ENCODE measurements around the gene SLC50A1.

The SLC50A1 gene, protein sequence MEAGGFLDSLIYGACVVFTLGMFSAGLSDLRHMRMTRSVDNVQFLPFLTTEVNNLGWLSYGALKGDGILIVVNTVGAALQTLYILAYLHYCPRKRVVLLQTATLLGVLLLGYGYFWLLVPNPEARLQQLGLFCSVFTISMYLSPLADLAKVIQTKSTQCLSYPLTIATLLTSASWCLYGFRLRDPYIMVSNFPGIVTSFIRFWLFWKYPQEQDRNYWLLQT

DNA sequence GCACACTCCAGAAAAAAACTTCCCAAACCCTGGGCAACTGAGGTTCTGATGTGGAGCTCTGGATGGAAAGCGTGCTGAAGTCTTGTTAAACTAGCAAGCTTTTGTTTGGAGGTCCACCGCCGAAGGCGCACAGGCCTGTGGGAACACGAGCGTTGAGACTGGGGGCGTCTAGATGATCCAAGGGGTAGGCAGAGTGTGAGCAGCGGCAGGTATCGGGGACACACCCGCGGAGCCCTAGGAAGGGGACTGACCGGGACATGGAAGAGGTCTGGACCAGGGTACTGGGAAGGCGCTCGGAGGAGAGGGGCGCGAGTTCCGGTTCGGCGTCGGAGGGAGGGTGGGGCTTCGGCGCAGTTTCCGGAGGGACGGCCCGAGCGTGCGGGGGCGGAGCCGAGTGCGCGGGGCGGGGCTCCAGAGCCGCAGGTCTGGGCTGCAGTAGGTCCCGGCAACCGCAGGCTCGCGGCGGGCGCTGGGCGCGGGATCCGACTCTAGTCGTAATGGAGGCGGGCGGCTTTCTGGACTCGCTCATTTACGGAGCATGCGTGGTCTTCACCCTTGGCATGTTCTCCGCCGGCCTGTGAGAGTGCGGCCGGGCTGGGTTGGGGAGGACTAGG lies at the start of gene SLC50A1:
Gene SLC50A1 (plus strand): TSS at position 438 of the 614 bp plus-strand sequence. CDS start 60 bp downstream, at position 498.
- peak; percentile 98 for DNase-seq

DNA sequence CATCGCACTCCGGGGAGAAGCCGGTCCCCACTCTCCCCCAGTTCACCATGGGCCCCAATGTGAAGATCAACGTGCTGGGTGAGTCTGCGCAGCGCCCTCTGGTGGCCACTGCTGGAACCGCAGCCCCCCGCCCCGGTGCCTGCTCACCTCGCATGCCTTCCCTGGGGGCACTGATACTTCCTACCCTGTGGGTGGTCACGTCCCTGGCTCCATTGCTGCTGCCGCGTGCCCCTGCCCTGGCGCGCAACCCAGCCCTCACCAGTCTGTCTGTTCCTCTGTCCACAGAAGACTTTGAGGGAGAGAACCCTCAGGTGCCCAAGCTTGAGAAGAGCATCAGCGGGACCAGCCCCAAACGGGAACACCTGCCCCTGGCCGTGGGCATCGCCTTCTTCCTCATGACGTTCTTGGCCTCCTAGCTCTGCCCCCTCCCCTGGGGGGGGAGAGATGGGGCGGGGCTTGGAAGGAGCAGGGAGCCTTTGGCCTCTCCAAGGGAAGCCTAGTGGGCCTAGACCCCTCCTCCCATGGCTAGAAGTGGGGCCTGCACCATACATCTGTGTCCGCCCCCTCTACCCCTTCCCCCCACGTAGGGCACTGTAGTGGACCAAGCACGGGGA lies 49.4 kb upstream of the SLC50A1 start:
- peak; percentile 82 for DNase-seq

DNA sequence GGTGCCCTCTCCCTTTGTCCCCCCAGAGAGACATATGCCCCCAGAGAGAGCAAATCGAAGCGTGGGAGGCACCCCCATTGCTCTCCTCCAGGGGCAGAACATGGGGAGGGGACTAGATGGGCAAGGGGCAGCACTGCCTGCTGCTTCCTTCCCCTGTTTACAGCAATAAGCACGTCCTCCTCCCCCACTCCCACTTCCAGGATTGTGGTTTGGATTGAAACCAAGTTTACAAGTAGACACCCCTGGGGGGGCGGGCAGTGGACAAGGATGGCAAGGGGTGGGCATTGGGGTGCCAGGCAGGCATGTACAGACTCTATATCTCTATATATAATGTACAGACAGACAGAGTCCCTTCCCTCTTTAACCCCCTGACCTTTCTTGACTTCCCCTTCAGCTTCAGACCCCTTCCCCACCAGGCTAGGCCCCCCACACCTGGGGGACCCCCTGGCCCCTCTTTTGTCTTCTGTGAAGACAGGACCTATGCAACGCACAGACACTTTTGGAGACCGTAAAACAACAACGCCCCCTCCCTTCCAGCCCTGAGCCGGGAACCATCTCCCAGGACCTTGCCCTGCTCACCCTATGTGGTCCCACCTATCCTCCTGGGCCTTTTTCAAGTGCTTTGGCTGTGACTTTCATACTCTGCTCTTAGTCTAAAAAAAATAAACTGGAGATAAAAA lies 48.7 kb upstream of the SLC50A1 start:
- no peak for DNase-seq

DNA sequence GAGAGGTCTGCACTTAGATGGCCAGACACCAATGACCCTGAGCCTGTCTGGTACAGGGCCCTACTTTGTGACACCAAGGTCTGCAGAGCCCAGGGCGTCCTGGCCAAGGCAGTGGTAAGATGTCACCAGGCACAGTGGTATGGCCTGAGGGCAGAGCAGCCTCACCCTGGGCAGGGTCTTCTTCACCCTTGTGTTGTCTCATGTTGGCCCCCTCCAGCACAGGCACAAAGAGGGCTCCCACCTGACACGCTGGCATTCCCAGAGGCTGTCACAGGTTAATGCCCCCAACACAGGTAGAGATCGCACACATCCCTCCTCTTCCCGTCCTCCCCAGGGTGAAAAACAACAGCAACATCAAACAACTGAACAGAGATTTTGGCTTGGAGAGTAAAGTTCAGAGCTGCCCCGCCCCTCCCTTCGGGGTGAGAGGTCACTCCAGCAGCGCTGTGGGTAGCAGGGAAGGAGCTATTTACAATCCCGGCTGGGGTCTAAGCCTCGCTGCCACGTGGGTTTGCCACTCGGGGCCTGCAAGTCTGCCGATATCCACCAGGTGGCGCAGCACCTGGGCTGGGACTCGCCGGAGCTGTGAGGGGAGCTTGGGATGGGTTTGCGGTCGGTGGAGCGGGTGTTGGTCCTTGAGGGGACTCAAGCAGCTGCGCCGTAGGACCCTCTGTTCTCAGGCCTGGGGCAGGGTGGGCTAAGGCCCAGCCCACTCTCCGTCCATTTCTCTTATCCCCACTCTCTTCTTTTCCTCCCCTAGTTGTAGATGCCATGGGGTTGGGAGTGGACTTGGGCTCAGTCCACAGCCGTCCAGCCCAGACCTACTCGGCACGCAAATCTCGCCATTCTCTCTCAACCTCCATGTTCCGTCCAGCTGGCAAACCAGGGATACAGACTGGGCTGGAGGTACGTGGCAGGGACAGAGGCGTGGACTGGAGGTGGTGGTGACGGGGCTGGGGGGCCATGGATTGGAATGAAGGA lies 44.3 kb upstream of the SLC50A1 start:
- DNase-seq, result peak; percentile 85

DNA sequence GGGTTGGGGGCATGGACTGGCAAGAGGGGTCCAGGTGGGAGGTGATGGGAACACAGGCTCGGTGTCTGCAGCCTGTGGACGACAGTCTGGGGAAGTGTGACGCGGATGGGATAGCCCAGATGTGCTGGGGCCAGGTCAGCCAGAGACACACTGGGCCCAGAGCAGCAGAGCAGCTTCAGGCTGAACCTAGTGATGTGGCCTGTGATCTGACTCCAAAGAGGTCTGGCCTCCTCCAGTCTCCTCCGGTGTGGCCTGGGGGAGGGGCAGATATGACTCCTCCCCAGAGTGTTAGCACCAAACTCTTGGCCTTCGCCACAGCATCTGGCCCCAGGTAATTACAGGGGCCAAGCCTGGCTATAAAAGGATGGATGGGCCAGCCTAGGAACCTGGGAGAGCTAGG lies 43.5 kb upstream of the SLC50A1 start:
- no peak for DNase-seq

DNA sequence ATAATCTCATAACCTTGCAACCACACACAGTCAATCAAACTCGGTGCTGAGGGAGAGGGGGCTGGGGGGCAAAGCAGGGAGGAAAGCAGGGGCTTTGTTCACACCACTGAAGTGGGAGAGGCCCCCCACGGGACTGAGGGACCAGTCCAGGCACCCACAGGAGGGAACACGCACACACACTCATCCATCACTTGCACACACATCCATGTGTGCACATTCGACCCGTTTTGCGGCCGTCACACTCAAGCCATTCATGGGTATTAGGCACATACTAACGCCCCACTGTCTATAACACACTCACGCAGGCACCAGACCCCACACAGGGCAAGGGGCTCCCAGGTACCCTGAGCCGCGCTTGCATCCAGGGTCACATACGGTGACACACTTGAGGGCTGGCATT lies 43.0 kb upstream of the SLC50A1 start:
- no peak for DNase-seq

DNA sequence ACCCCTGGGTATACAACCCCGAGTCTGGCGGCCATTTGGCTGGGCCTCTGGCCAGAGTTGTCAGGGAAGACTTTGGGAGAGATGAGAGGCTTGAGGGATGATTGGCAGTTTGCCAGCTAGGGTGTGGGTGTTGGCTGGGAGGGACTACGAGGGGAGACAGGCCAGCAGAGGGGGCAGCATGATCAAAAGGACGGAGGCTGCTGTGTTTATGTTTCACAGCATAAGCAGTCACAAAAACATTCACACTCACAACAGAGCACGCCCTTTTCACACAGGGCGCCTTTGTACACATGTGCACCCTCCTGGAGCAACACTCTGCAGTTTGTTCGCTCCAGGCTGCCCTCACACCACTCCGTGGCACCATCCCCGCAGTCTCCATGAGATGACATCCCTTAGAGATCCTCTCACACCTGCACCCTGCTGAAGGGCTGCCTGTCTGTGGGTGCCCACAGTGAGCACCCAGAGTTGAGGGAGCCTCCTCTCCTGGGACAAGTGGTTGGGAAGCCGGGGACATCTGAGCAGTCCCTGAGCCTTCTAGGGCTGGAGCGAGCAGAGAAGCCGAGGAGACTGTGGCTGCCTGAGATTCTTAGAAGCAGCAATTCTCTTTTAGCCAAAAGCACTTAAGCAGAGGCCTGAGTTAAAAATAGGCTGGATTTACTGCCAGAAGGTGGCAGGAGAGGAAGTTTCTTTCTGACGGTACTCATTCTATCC lies 41.6 kb upstream of the SLC50A1 start:
- peak; percentile 77 for DNase-seq

DNA sequence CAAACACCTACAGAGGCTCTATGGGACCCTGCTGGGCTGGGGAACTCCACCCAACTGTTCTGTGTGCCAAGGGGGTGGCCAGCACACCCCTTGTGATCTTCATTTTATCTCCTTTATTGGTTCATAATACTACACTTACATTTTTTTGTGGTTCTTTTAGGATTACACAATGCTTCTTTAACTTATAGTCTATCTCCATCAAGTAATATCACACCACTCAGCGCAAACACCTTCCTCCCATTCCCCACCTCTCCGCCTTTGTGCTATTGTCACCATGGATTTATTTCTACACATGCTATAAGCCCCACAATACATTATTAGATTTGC lies 41.1 kb upstream of the SLC50A1 start:
- no peak for DNase-seq

DNA sequence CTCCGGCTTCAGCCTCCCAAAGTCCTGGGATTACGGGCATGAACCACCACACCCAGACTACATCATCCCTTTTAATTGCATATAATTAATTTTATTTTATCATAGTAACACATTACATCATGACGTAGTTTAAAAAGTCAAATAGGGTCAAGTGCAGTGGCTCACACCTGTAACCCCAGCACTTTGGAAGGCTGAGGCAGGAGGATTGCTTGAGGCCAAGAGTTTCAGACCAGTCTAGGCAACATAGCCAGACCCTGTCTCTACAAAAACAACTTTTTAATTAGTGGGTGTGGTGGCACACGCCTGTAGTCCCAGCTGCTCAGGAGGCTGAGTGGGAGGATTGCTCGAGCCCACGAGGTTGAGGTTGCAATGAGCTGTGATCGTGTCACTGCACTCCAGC lies 36.3 kb upstream of the SLC50A1 start:
- DNase-seq, result no peak

DNA sequence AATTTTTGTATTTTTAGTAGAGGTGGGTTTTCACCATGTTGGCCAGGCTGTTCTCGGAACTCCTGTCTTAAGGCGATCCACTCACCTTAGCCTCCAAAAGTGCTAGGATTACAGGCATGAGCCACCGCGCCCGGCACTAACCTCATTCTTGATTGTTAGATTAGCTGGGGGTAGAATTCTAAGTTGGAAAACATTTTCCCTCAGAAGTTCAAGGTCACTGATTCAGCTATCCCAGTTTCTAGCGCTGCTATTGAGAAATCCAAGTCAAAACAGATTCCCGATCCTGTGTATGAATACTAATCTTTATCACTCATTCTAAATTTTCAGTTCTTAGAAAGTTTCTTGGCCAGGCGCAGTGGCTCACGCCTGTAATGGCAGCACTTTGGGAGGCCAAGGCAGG lies 32.3 kb upstream of the SLC50A1 start:
- no peak for DNase-seq

DNA sequence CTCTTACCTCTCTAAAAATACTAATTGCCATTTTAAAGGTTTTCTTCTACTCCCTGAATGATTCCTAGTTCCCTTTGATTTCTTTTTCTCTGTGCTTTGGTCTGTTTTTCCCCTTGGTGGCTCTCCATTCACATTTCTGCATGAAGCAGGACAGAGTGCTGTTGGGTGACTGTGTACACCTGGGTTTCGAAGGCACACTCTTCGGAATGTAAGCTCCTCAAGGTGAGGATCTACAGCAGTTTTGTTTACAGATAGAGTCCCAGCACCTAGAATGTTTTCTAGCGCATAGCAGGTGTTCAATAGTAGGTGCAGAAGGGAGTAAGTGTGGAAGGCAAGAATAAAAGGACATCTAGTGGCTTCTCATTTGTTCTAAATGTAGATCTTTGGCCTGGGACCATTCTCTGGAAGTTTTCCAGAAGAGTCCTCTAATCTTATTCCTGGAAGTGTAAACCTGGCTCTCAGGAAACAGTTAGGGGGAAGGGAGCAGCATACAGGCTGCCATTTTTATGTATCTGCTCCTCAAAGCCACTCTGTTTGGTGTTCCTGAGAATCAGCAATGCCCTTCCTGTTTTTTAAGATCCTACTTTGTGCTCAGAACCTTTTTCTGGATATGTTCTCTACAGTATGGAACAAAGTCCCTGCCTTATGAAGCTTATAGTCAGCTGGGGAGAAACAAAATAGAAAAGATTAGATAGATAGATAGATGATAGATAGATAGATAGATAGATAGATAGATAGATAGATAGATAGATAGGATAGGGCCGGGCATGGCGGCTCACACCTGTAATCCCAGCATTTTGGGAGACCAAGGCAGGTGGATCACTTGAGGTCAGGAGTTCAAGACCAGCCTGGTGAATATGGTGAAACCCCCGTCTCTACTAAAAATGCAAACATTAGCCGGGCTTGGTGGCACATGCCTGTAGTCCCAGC lies 30.8 kb upstream of the SLC50A1 start:
- DNase-seq, result no peak

DNA sequence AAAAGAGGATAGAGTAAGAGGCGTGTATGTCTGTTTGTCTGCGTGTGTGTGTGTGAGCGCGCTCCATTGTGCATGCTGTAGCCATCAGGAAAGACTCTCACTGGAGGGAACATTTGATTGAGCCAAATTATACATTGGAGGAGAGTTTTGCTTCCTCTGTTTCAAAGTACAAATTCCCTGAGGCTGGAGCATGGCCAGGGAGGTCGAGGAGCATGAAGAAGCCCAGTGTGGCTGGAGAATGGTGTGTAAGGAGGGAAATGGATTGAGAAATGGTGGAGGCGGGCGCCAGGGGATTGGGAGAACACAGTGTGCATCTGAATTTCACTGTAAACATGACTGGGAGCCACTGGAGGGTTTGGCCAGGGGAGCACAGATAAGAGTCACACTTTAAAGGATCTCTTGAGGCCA lies 30.0 kb upstream of the SLC50A1 start:
- no peak for DNase-seq

DNA sequence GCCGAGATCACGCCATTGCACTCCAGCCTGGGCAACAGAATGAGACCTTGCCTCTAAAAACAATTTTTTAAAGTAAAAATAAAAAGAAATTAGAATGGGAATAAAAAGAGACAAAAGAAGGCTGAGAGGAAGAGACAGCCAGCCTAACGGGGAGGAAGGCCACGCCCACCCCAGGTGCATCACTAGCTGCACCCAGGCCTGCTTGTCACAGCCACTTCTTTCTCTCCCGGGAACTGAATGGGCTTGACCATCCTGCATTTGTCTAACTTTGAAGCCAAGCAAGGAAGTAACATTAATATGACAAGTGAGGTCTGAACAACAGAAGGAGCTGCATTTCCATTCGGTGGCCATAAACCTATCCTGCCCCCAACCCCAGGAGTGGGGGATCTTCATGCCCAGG lies 28.8 kb upstream of the SLC50A1 start:
- no peak for DNase-seq

DNA sequence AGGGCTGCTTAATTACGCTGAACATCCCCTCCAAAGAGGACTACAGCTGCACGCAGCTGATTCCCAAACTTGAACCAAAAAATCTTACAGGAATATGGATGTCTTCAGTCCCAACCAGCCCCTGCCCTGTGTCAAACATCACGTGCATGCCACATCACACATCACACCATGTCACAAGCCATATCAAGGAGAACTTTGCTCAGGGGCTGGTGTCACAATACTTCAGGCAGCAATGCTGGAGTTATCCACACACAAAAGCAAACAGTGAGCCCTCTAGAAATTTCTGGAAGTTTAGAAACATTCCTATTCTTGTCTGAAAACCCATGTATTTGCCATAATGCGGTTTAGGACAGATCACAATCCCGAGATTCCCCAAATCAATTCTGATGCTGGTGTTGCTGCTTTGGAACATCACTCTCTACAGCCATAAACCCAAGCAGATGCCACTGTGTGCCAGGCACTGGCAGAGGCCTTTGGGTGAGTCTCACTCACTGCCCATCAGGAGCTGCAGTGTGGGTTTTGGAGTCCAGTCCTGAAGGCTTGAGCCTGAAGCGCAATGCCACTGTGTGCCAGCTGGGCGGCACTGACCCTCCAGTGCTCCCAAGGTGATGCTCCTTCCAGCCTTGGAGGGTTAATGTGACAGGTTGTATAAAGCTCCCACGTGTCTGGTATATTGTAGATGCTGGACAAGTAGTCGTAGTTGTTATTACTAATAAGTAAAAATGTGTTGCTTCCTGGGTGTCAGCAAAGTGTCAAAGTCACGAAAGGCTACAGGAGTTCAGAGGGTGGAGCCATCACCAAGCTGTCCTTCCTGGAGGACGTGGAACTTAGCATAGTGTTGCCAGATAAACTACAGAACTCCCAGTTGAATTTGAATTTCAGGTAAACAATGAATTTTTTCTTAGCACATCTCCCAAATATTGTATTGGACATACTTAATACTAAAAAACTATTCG lies 28.1 kb upstream of the SLC50A1 start:
- no peak for DNase-seq

DNA sequence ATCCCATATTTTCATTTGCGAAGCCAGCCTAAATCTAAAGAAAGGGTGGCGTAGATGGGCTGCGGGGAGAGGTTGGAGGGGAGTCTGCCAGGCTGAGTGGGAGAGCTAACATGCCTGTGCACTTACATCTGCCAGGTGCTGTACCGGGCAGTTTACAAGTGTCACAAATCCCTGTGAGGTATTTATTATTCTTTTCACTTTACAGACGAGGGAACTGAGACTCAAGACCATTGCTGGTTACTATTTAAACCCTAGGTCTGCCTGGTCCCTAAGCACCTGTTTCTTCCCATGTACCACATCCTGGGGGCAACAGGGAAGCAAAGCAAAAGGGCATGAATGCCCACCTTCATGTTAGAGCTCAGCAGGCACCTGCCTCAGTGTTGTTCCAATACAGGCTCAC lies 27.4 kb upstream of the SLC50A1 start:
- DNase-seq, result no peak

DNA sequence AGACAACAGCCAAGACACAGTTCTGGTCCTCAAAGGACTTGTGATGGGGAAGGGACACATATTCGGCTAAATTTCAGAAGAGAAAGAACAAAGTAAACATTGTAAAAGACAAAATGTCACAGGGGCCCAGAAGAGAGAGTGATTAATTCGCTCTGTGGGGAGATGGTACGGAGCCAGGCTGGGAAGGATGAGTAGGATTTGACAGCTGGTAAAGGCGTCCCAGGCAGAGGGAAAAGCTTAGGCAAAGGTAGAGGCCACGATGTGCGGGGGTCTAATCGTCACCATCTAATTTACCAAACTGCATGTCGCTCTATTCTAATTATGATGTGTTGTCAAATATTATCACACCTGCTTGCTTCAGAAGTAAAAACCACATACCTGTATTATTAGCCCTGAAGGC lies 25.3 kb upstream of the SLC50A1 start:
- no peak for DNase-seq

DNA sequence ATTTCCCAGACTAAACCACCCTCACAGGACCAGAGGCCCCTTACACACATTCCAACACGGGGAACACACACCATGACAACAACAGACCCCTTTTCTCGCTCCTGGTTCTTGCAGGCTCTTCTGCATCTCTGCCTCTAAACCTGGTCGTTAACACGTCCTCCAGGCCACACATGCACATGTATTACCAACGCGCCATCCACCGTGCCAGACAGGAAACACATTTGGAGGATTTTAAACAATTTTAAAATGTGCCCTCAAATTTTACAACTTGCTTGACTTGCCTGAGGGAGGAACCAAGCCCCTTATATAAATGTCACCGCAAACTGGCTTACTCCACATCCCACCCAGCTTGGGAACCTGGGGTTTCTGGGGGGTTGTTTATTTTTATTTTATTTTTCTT lies 24.8 kb upstream of the SLC50A1 start:
- DNase-seq, result no peak

DNA sequence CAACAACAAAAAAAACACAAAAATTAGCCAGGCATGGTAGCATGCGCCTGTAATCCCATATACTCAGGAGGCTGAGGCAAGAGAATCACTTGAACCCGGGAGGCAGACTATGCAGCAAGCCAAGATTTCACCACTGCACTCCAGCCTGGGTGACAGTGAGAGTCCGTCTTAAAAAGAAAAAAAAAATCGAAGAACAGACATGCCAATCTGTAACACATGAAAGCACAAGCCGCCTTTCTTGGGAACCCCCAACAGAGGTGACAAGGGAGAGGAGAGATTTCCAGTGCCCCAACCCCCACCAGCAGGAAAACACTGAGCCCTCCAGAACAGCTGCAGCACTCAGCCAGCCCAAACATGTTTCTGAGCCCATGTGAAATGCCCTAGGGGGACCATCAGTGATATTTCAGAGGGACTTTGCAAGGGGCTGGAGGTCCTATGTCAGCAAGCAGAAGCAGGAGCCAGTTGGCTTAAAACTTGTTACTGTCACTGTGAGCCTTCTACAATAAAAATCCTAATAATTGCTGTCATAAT lies 22.1 kb upstream of the SLC50A1 start:
- no peak for DNase-seq

DNA sequence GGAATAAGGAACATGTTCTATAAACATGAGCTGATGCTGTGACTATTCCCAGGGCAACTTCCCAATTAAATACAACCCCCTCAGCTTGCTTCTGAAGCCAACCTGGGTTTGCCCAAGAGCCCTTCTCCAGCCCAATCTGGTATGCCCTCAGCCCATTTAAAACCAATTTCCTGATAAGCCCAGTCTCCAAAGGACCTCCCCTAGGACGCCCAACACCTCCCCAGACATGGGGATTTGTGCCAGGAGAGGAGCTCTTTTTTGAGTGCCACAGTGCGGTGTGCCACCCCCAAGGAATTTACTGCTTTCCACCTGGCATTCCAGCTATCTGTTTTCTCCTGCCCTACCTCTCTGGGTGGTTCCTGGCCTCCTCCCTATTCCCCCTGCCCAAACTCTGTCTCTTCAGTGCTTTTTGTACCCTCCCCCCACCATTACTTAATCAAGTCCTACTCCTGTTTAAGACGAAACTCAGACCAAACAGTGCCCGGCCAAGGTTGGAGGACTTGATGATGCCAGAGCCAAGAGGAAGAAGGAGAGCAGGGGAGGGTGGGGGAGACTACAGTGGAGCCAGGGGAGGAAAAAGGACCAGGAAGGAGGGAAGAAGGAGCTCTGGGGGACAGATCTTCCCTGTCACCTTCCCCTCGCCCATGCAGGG lies 19.4 kb upstream of the SLC50A1 start:
- DNase-seq, result no peak
